SK-N-SH (cell line): ENCODE measurements around the gene TUBB8. TPM values are rescaled to one million over a fixed set of nuclear protein-coding genes. Genes with fewer than 3 reads are reported as not detected.
A peak's percentile ranks its signal among the peaks of the same experiment; 100 is the strongest.
"Not testable (repeated sequence)": the region's sequence is repeated elsewhere in the genome, so short reads cannot be mapped to it uniquely, and the experiment has no call there.

Source experiments
- CTCF ChIA-PET: fragments of 300-600, 350-600 bp; formaldehyde crosslinking; extraction: SDS; loops from one replicate; lab custom pipeline; 2021; lab: Yijun Ruan, JAX
- POLR2A ChIA-PET: fragments of 350-600 bp; sonication (Branson Sonifier 250); formaldehyde crosslinking; extraction: SDS; loops from one replicate; lab custom pipeline; 2020; ENCODE audit warnings: antibody characterized with exemption, inconsistent platforms; lab: Yijun Ruan, JAX
- DNase-seq: peaks from one replicate; pipeline ENCODE4 v3.0.0; 2012
- H2AFZ ChIP-seq: fragments of 200-600 bp; sonication (generic); 2 replicates; pipeline ENCODE4 v1.8.1; 2016; ENCODE audit warnings: antibody characterized with exemption, mild to moderate bottlenecking, low read depth
- H3F3A ChIP-seq: fragments of 200-600 bp; sonication (generic); replicated peaks from 2 replicates; pipeline ENCODE3; 2016; ENCODE audit warnings: antibody characterized with exemption, mild to moderate bottlenecking; ENCODE audit not compliant: insufficient read depth
- H3K27ac ChIP-seq, 2 experiments: fragments of 200-500 bp in 1 of 2; fragments of 200-600 bp in 1 of 2; sonication (Bioruptor generic) in 1 of 2; sonication (generic), shearing (Covaris generic) in 1 of 2; 2 replicates each; pipeline versions ENCODE4 v1.5.1 to v1.6.1; 2014 to 2016; ENCODE audit warnings: low read depth in 2 of 2, inconsistent platforms in 1 of 2, low read length in 1 of 2, mild to moderate bottlenecking in 1 of 2, mixed read lengths in 1 of 2
- H3K27me3 ChIP-seq: fragments of 200-600 bp; sonication (generic), shearing (Covaris generic); 2 replicates; pipeline ENCODE4 v1.6.1; 2016; ENCODE audit warnings: mixed run types; ENCODE audit not compliant: insufficient read depth
- H3K36me3 ChIP-seq, 2 experiments: fragments of 200-500 bp in 1 of 2; fragments of 200-600 bp in 1 of 2; sonication (Bioruptor generic) in 1 of 2; sonication (generic) in 1 of 2; replicated peaks in 1 of 2; 2 replicates each; pipeline versions ENCODE3 to v1.5.1; 2014 to 2016; ENCODE audit warnings: low read length in 1 of 2, mild to moderate bottlenecking in 1 of 2; ENCODE audit not compliant: insufficient read depth in 2 of 2, control insufficient read depth in 1 of 2
- H3K4me1 ChIP-seq, 2 experiments: fragments of 200-500 bp in 1 of 2; fragments of 200-600 bp in 1 of 2; sonication (Bioruptor generic) in 1 of 2; sonication (generic), shearing (Covaris generic) in 1 of 2; 2 replicates each; pipeline versions ENCODE4 v1.5.1 to v1.6.1; 2014 to 2016; ENCODE audit warnings: low read depth in 1 of 2, low read length in 1 of 2, mixed run types in 1 of 2; ENCODE audit not compliant: insufficient read depth in 2 of 2, control insufficient read depth in 1 of 2
- H3K4me2 ChIP-seq: fragments of 200-600 bp; sonication (generic), shearing (Covaris generic); 2 replicates; pipeline ENCODE4 v1.6.1; 2017; ENCODE audit warnings: mixed run types
- H3K4me3 ChIP-seq, 2 experiments: fragments of 200-500 bp in 1 of 2; fragments of 200-600 bp in 1 of 2; sonication (Bioruptor generic) in 1 of 2; sonication (generic), shearing (Covaris generic) in 1 of 2; 2 replicates each; pipeline versions ENCODE4 v1.5.1 to v1.8.1; 2014 to 2016; ENCODE audit warnings: low read depth in 2 of 2, inconsistent platforms in 1 of 2, low read length in 1 of 2, mild to moderate bottlenecking in 1 of 2, mixed read lengths in 1 of 2, moderate library complexity in 1 of 2
- H3K79me2 ChIP-seq: fragments of 200-600 bp; sonication (generic); 2 replicates; pipeline ENCODE4 v1.8.1; 2017; ENCODE audit warnings: mild to moderate bottlenecking; ENCODE audit not compliant: insufficient read depth
- H3K9ac ChIP-seq: fragments of 200-600 bp; sonication (generic); 2 replicates; pipeline ENCODE4 v1.6.1; 2017; ENCODE audit warnings: mixed run types
- H3K9me2 ChIP-seq: fragments of 200-600 bp; sonication (generic); 2 replicates; pipeline ENCODE4 v1.6.1; 2017; ENCODE audit warnings: mixed run types
- H3K9me3 ChIP-seq: fragments of 200-600 bp; sonication (generic); 2 replicates; pipeline ENCODE4 v1.6.1; 2017; ENCODE audit warnings: mixed run types, mild to moderate bottlenecking, moderate library complexity
- H4K20me1 ChIP-seq: fragments of 200-600 bp; sonication (generic); 2 replicates; pipeline ENCODE4 v1.6.1; 2017; ENCODE audit warnings: mild to moderate bottlenecking, mixed run types; ENCODE audit not compliant: insufficient read depth
- RAD21 ChIP-seq: IDR thresholded peaks from 2 replicates; pipeline ENCODE4 v1.6.1; 2012; ENCODE audit warnings: mild to moderate bottlenecking, low read length
- SMC3 ChIP-seq: IDR thresholded peaks from 2 replicates; pipeline ENCODE4 v1.6.1; 2012; ENCODE audit warnings: low read depth, low read length, improper control_type of control experiment
- WGBS: methylation state at CpG from one replicate; pipeline ENCODE4 v1.1.6; 2017; ENCODE audit warnings: low lambda C conversion rate; 5-methylcytosine and 5-hydroxymethylcytosine counted together
- polyA plus RNA-seq, 3 experiments: library from polyadenylated mRNA; depleted of rRNA; stranded (reverse); fragments of >200 nt; gene quantifications; 2 replicates each; pipeline ENCODE4 v1.2.3, GENCODE V29; 2012
- TF ChIP-seq, protein P1 (sequence below): fragments of 200-600 bp; sonication (generic); IDR thresholded peaks from 2 replicates; pipeline ENCODE4 v1.6.1; 2017; ENCODE audit warnings: antibody characterized with exemption, mild to moderate bottlenecking, moderate library complexity

The TUBB8 gene
- polyA plus RNA-seq, 1 of the 3 experiments (the other 2 are of a cell fraction) = 0.13 TPM

DNA sequence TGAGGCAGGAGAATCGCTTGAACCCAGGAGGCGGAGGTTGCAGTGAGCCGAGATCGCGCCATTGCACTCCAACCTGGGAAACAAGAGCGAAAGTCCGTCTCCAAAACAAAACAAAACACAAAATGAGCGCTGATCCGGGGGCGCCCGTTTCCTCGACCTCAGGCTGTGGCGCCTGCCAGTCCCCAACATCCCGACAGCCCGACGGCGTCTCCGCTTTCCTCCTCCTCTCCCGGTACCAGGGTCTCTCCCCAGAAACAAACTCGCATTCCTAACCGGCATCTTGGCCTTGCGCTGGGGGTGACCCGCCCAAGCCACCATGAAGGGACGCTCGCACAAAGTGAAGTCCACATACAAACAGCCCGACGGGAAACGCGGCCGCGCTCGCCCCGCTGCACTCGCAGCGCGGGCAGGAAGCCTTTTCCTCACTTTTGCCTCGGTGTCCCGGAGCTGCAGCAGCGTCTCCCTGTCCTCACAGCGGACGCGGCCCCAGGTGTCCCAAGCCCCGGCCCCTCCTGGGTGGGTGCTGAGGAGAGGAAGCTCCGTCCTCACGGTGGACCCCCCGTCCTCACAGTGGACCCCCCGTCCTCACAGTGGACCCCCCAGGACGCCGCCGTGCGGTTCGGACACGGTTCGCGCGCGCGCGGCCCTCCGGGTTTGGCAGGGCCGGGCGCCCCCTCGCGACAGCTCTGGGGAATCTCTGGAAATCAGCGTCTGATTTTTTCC lies 24.6 kb upstream of the TUBB8 start:
- H3K9me2 ChIP-seq, H3K4me1 ChIP-seq, H3K27ac ChIP-seq, H3K9ac ChIP-seq, POLR2A ChIA-PET, H3K79me2 ChIP-seq, H3K36me3 ChIP-seq, H3F3A ChIP-seq, H3K27me3 ChIP-seq, H3K9me3 ChIP-seq, H4K20me1 ChIP-seq: not testable (repeated sequence)
- CTCF ChIA-PET = interaction anchor here (0.9 to 2.2 kb wide), 6 partner anchors 15 to 63 kb away, joined by 3 to 10 read pairs (median 4); partner anchors contain the start of gene TUBB8
- TF ChIP-seq, protein P1, sequence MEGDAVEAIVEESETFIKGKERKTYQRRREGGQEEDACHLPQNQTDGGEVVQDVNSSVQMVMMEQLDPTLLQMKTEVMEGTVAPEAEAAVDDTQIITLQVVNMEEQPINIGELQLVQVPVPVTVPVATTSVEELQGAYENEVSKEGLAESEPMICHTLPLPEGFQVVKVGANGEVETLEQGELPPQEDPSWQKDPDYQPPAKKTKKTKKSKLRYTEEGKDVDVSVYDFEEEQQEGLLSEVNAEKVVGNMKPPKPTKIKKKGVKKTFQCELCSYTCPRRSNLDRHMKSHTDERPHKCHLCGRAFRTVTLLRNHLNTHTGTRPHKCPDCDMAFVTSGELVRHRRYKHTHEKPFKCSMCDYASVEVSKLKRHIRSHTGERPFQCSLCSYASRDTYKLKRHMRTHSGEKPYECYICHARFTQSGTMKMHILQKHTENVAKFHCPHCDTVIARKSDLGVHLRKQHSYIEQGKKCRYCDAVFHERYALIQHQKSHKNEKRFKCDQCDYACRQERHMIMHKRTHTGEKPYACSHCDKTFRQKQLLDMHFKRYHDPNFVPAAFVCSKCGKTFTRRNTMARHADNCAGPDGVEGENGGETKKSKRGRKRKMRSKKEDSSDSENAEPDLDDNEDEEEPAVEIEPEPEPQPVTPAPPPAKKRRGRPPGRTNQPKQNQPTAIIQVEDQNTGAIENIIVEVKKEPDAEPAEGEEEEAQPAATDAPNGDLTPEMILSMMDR = peak; percentile 73
- TF ChIP-seq RAD21 = peak; percentile 60
- TF ChIP-seq SMC3 = peak; percentile 43
- Histone ChIP-seq H3K4me2 (peak overlapping the region; percentile 85), H2AFZ (0 out of 2 replicates have a peak overlapping the region, but pooled peaks have one; percentile 51), H3K4me3 (peak overlapping the region; percentile 45 to 63)
- DNase-seq = peak; percentile 75
- WGBS = 28% methylated on average over 29 of the region's 65 CpGs

DNA sequence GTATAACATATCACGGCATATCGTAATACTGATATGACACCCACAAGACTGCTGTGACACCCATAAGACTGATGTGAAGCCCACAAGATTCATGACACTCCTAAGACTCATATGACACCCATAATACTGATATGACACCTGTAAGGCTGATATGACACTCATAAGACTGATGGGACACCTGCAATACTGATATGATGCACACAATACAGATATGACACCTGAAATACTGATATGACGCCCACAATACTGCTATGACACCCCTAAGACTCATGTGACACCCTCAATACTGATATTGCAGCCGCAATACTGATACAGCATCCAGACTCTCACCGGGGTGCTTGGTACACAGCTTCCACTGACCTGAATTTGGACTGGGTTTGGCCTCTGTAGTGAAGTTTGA lies 19.1 kb upstream of the TUBB8 start:
- H2AFZ ChIP-seq, POLR2A ChIA-PET, H4K20me1 ChIP-seq, H3K9ac ChIP-seq, H3K27ac ChIP-seq, H3K27me3 ChIP-seq, CTCF ChIA-PET, H3K79me2 ChIP-seq, H3K4me1 ChIP-seq, H3K9me2 ChIP-seq, H3F3A ChIP-seq, H3K36me3 ChIP-seq, H3K4me3 ChIP-seq, DNase-seq, H3K9me3 ChIP-seq, H3K4me2 ChIP-seq: not testable (repeated sequence)
- WGBS = 45% methylated on average over 5 of the region's 5 CpGs

DNA sequence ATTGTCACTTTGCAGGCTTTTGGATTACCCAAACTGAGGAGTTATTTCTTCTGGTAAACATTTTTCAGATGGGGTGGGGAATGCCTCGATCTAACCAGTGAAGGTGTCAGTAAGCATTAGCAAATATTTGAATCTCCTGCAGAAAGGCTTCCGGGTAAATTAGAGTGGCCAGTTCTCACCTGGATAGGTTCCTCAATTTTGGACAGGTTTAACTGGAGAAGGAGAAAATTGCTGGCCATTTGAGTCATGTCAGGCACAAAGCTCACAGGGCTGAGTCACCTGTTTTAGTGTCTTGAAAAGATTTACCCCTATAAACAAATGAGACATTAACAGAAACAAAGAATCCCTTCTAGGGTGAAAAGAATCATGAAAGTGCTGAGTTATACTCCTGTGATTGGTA lies 830 bp upstream of the TUBB8 start:
- H3K4me1 ChIP-seq, H3K9me2 ChIP-seq, H3K4me2 ChIP-seq, H3K27me3 ChIP-seq, POLR2A ChIA-PET, DNase-seq, H3F3A ChIP-seq, H3K36me3 ChIP-seq, H3K79me2 ChIP-seq, H3K4me3 ChIP-seq, H3K27ac ChIP-seq, H3K9ac ChIP-seq, H4K20me1 ChIP-seq, H3K9me3 ChIP-seq, H2AFZ ChIP-seq: not testable (repeated sequence)
- CTCF ChIA-PET = interaction anchor here (1.7 kb wide), 1 partner anchor 24 kb away, joined by 6 read pairs; no protein-coding TSS in a partner anchor
- WGBS = 56% methylated on average over 2 of the region's 2 CpGs

DNA sequence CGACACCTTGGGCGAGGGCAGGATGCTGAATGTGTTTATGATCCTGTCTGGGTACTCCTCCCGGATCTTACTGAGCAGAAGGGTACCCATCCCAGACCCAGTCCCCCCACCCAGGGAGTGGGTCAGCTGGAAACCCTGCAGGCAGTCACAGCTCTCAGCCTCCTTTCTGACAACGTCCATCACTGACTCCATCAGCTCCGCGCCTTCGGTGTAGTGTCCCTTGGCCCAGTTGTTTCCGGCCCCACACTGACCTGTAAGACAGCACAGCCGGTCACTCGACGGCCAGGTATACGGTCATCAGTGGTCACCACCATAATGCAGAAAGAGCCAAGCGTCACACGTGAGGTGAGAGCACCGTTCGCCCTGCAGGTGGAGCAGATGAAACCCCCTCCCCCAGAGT lies 1.2 kb downstream of the TUBB8 start:
- H4K20me1 ChIP-seq, H3K9me2 ChIP-seq, H2AFZ ChIP-seq, POLR2A ChIA-PET, H3F3A ChIP-seq, H3K79me2 ChIP-seq, H3K4me1 ChIP-seq, H3K9me3 ChIP-seq, H3K9ac ChIP-seq, H3K36me3 ChIP-seq, CTCF ChIA-PET, H3K27ac ChIP-seq, H3K4me3 ChIP-seq, H3K4me2 ChIP-seq, H3K27me3 ChIP-seq, DNase-seq: not testable (repeated sequence)
- WGBS = 74% methylated on average over 11 of the region's 16 CpGs

DNA sequence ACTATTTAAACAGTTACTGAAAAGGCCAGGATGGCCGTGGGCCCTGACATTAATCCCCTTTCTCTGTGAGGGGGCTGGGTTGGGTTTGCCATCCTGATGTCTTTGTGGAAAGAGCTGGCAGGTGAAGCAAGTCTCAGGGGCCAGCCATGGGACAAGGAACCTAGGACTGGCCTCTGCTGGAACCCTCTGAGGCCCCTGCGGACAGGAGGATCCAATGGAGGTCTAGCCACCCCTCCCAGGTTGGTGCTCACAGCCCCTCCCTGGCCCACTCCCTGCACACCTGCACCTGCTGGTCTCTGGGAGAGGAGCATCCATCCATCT lies 35.8 kb downstream of the TUBB8 start:
- H3K79me2 ChIP-seq, H3K36me3 ChIP-seq, H2AFZ ChIP-seq, H3K27ac ChIP-seq, H3K9ac ChIP-seq, DNase-seq, POLR2A ChIA-PET, H3K4me3 ChIP-seq, H3K27me3 ChIP-seq, H3K4me1 ChIP-seq, H3K4me2 ChIP-seq, H3F3A ChIP-seq, H3K9me3 ChIP-seq, H3K9me2 ChIP-seq, CTCF ChIA-PET, H4K20me1 ChIP-seq: not testable (repeated sequence)
- 25% methylated on average over 1 of the region's 2 CpGs for WGBS
